GM12892 (cell line): ENCODE data around the gene OCA2.

ENCODE experiments used
- DNase-seq: peaks from one replicate; pipeline ENCODE4 v3.0.0; 2011; ENCODE audit not compliant: insufficient read length
- FAIRE-seq: peaks from 2 replicates; lab custom pipeline; 2011; peaks lifted over from hg19 to GRCh38; lab: Jason Lieb, UNC
- POLR2A ChIP-seq: IDR thresholded peaks from 2 replicates; pipeline ENCODE4 v1.6.1; 2011; ENCODE audit warnings: low read depth, low read length, control low read depth
- POLR2AphosphoS5 ChIP-seq: IDR thresholded peaks from 2 replicates; pipeline ENCODE4 v1.6.1; 2011; ENCODE audit warnings: low read depth, low read length, control low read depth
- TAF1 ChIP-seq: IDR thresholded peaks from 2 replicates; pipeline ENCODE4 v1.6.1; 2011; ENCODE audit warnings: low read depth, mild to moderate bottlenecking, control low read depth, low read length, borderline replicate concordance

The OCA2 gene

GRCh38 chr15:28044121-28044672 is 54.9 kb downstream of the OCA2 start:
- no peak for TF ChIP-seq POLR2AphosphoS5
- no peak for TF ChIP-seq POLR2A
- TF ChIP-seq TAF1 = no peak
- DNase-seq = no peak
- FAIRE-seq = no peak

- no peak for TF ChIP-seq POLR2A
- TF ChIP-seq TAF1 = no peak
- TF ChIP-seq POLR2AphosphoS5 = no peak
- FAIRE-seq (no peak), DNase-seq (no peak)
Measured at GRCh38 chr15:28043691-28044091, 55.4 kb downstream of the OCA2 start.

GRCh38 chr15:28037969-28038590 is 61.0 kb downstream of the OCA2 start:
- DNase-seq = no peak
- TF ChIP-seq TAF1 (no peak), POLR2A (no peak), POLR2AphosphoS5 (no peak)
- FAIRE-seq = no peak

GRCh38 chr15:28033443-28033842 is 65.7 kb downstream of the OCA2 start:
- FAIRE-seq (no peak), DNase-seq (no peak)
- TF ChIP-seq TAF1 (no peak), POLR2A (no peak), POLR2AphosphoS5 (no peak)

- TF ChIP-seq TAF1 (no peak), POLR2AphosphoS5 (no peak), POLR2A (no peak)
- no peak for DNase-seq
- no peak for FAIRE-seq
Measured at GRCh38 chr15:28030801-28031200, 68.3 kb downstream of the OCA2 start.

GRCh38 chr15:28027714-28028076 is 71.4 kb downstream of the OCA2 start:
- DNase-seq = no peak
- TF ChIP-seq POLR2A (no peak), TAF1 (no peak), POLR2AphosphoS5 (no peak)
- no peak for FAIRE-seq

- FAIRE-seq (no peak), DNase-seq (no peak)
- TF ChIP-seq POLR2AphosphoS5 (no peak), TAF1 (no peak), POLR2A (no peak)
Measured at GRCh38 chr15:28026764-28027713, 72.1 kb downstream of the OCA2 start.

GRCh38 chr15:28026221-28026620 is 72.9 kb downstream of the OCA2 start:
- no peak for TF ChIP-seq TAF1
- TF ChIP-seq POLR2A = no peak
- no peak for TF ChIP-seq POLR2AphosphoS5
- DNase-seq (no peak), FAIRE-seq (no peak)

GRCh38 chr15:28025413-28025812 is 73.7 kb downstream of the OCA2 start:
- no peak for FAIRE-seq
- TF ChIP-seq POLR2A (no peak), POLR2AphosphoS5 (no peak), TAF1 (no peak)
- DNase-seq = no peak

GRCh38 chr15:28024889-28025250 is 74.2 kb downstream of the OCA2 start:
- FAIRE-seq = no peak
- TF ChIP-seq POLR2AphosphoS5 (no peak), POLR2A (no peak), TAF1 (no peak)
- DNase-seq = no peak

- DNase-seq (no peak), FAIRE-seq (no peak)
Measured at GRCh38 chr15:28023933-28024888, 74.9 kb downstream of the OCA2 start.

More at GRCh38 chr15:28023933-28024888, 74.9 kb downstream of the OCA2 start:
- TF ChIP-seq POLR2A (no peak), POLR2AphosphoS5 (no peak), TAF1 (no peak)
